ENCODE measurements around the gene MAP6D1. TPM values are rescaled to one million over a fixed set of nuclear protein-coding genes. Genes with fewer than 3 reads are reported as not detected.
A peak's percentile ranks its signal among the peaks of the same experiment; 100 is the strongest.

The MAP6D1 gene
- total RNA-seq, 1 experiment from 2014 or later, result 7.1 TPM

- Histone ChIP-seq H2AK5ac (ENCODE audit: insufficient read length, low read length) (no peak overlapping the region), H4K8ac (replicated peaks; ENCODE audit: insufficient read length, low read depth, low read length) (no peak overlapping the region), H3K4me2 (ENCODE audit: insufficient read depth, insufficient read length, low read length) (peak overlapping the region; percentile 46), H3K79me2 (ENCODE audit: insufficient read depth, low read length) (no peaks in the 10 kb centered on the region), H3K9me3 (ENCODE audit: control insufficient read depth, low read depth, low read length) (no peaks in the 10 kb centered on the region), H3K56ac (ENCODE audit: insufficient read length, low read depth, low read length) (no peak overlapping the region), H2BK120ac (ENCODE audit: low read depth, low read length, poor library complexity, severe bottlenecking) (no peak overlapping the region), H3K79me1 (ENCODE audit: insufficient read depth, low read depth, low read length, poor library complexity, severe bottlenecking) (no peaks in the 10 kb centered on the region), H3K14ac (ENCODE audit: insufficient read depth, low read length) (no peak overlapping the region; the same call in 1 of the 2 replicates), H2AFZ (ENCODE audit: low read length) (no peak overlapping the region), H4K20me1 (ENCODE audit: control insufficient read depth, insufficient read depth, insufficient read length) (no peaks in the 10 kb centered on the region), H3K23ac (ENCODE audit: insufficient read length, low read depth, low read length) (no peak overlapping the region), H3T11ph (ENCODE audit: low read length) (no peak overlapping the region), H3K27me3 (ENCODE audit: insufficient read depth, low read length) (no peaks in the 10 kb centered on the region), H3K27ac (ENCODE audit: insufficient read length, low read depth, low read length) (no peak overlapping the region), H2BK20ac (ENCODE audit: low read depth, low read length, poor library complexity, severe bottlenecking) (no peak overlapping the region), H4K91ac (ENCODE audit: insufficient read length, low read depth, low read length) (no peak overlapping the region), H2BK12ac (ENCODE audit: insufficient read length, low read depth, low read length) (no peak overlapping the region), H2BK15ac (ENCODE audit: low read depth, low read length) (no peak overlapping the region), H2BK5ac (ENCODE audit: insufficient read length, low read length) (no peak overlapping the region), H3K23me2 (ENCODE audit: insufficient read length, low read depth, low read length, poor library complexity, severe bottlenecking) (peaks cover 6% of the 10 kb centered on the region), H4K5ac (ENCODE audit: insufficient read length, low read depth, low read length) (no peak overlapping the region), H3K9ac (ENCODE audit: extremely low read depth, insufficient read length, low read length) (no peak overlapping the region), H3K4ac (ENCODE audit: low read depth, low read length) (no peak overlapping the region), H3K18ac (ENCODE audit: insufficient read length, low read depth, low read length) (no peak overlapping the region), H3K4me1 (ENCODE audit: insufficient read depth, low read length) (no peaks in the 10 kb centered on the region; the same call in 1 of the 2 replicates)
- peaks cover 22 to 24% of the 10 kb centered on the region in 2 experiments for H3K4me1 Mint-ChIP-seq
- peaks cover 0 to 19% (median 6%) of the 10 kb centered on the region in 3 experiments; a peak in 6 of 7 replicates for H3K36me3 Mint-ChIP-seq (ENCODE audit: insufficient read depth in 1 of 3, low read depth in 3 of 3)
- TF ChIP-seq, protein P1, sequence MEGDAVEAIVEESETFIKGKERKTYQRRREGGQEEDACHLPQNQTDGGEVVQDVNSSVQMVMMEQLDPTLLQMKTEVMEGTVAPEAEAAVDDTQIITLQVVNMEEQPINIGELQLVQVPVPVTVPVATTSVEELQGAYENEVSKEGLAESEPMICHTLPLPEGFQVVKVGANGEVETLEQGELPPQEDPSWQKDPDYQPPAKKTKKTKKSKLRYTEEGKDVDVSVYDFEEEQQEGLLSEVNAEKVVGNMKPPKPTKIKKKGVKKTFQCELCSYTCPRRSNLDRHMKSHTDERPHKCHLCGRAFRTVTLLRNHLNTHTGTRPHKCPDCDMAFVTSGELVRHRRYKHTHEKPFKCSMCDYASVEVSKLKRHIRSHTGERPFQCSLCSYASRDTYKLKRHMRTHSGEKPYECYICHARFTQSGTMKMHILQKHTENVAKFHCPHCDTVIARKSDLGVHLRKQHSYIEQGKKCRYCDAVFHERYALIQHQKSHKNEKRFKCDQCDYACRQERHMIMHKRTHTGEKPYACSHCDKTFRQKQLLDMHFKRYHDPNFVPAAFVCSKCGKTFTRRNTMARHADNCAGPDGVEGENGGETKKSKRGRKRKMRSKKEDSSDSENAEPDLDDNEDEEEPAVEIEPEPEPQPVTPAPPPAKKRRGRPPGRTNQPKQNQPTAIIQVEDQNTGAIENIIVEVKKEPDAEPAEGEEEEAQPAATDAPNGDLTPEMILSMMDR (conservative IDR thresholded peaks at IDR 0.05), result no peak
- peak overlapping the region; percentile 70 to 84 for H3K4me3 Mint-ChIP-seq
- H3K27me3 Mint-ChIP-seq (ENCODE audit: low read depth), result peaks cover 9% of the 10 kb centered on the region
- peak; percentile 52 for DNase-seq
- no peaks in the 10 kb centered on the region for H3K9me3 Mint-ChIP-seq
- no peak overlapping the region for H3K27ac Mint-ChIP-seq
- WGBS (ENCODE audit: extremely low coverage, insufficient read length, low lambda C conversion rate), result no CpG with 5 or more reads among the region's 88 CpGs
These were observed 469 bp downstream of the MAP6D1 start for GRCh38 chr3:183824761-183825455.

Data from H9 (cell line).